HG03439 (cell line): ENCODE measurements around the gene GPR150.
"Not testable (repeated sequence)": the region's sequence is repeated elsewhere in the genome, so short reads cannot be mapped to it uniquely, and the experiment has no call there.

Experiments
- ATAC-seq: cut with Tn5 transposase; IDR thresholded peaks from one replicate; pipeline ENCODE4 v1.9.1; 2021; ENCODE audit warnings: mild to moderate bottlenecking, moderate library complexity; ENCODE audit not compliant: unreplicated experiment

GPR150 gene

GRCh38 chr5:95623706-95624105, 3.8 kb downstream of the GPR150 start:
- no peak for ATAC-seq

GRCh38 chr5:95624368-95624767, 4.5 kb downstream of the GPR150 start:
- no peak for ATAC-seq

- no peak for ATAC-seq
Measured at GRCh38 chr5:95626701-95627100, 6.8 kb downstream of the GPR150 start.

- no peak for ATAC-seq
Measured at GRCh38 chr5:95627971-95628810, 8.3 kb downstream of the GPR150 start.

- ATAC-seq, result no peak
Measured at GRCh38 chr5:95628933-95629332, 9.0 kb downstream of the GPR150 start.

GRCh38 chr5:95630394-95630917, 10.6 kb downstream of the GPR150 start:
- no peak for ATAC-seq

- ATAC-seq, result no peak
Measured at GRCh38 chr5:95631255-95631958, 11.5 kb downstream of the GPR150 start.

GRCh38 chr5:95631991-95632675, 12.2 kb downstream of the GPR150 start:
- ATAC-seq, result peak; percentile 77

GRCh38 chr5:95632942-95633341, 13.1 kb downstream of the GPR150 start:
- not testable (repeated sequence) for ATAC-seq

GRCh38 chr5:95633671-95634070, 13.8 kb downstream of the GPR150 start:
- no peak for ATAC-seq

- no peak for ATAC-seq
Measured at GRCh38 chr5:95634081-95634480, 14.2 kb downstream of the GPR150 start.

GRCh38 chr5:95638632-95639031, 18.7 kb downstream of the GPR150 start:
- no peak for ATAC-seq

- ATAC-seq, result no peak
Measured at GRCh38 chr5:95641741-95642220, 21.9 kb downstream of the GPR150 start.

- no peak for ATAC-seq
Measured at GRCh38 chr5:95643152-95643551, 23.3 kb downstream of the GPR150 start.

- ATAC-seq, result peak; percentile 34
Measured at GRCh38 chr5:95644351-95645042, 24.6 kb downstream of the GPR150 start.

- not testable (repeated sequence) for ATAC-seq
Measured at GRCh38 chr5:95646226-95646568, 26.3 kb downstream of the GPR150 start.

GRCh38 chr5:95646569-95647431, 26.9 kb downstream of the GPR150 start, which contains the start of gene RFESD:
TSS of gene RFESD (plus strand) at chr5:95646777. CDS start at chr5:95652272, 5,495 bp downstream.
- ATAC-seq, result peak; percentile 96

- no peak for ATAC-seq
Measured at GRCh38 chr5:95647886-95648860, 28.3 kb downstream of the GPR150 start.
